Activated CD4-positive, alpha-beta memory T cell treated with anti-CD3 and anti-CD28 coated beads for 36 hours (primary cell): ENCODE measurements around the gene LAMC2. TPM values are rescaled to one million over a fixed set of nuclear protein-coding genes. Genes with fewer than 3 reads are reported as not detected.

ENCODE experiments used
- CTCF ChIA-PET: fragments of 350-600 bp; sonication (Branson Sonifier 250); formaldehyde crosslinking; loops from one replicate; lab custom pipeline; 2021; ENCODE audit warnings: antibody characterized with exemption, inconsistent platforms; lab: Charles Lee
- POLR2A ChIA-PET: fragments of 350-600 bp; sonication (Branson Sonifier 250); formaldehyde crosslinking; loops from one replicate; lab custom pipeline; 2021; ENCODE audit warnings: antibody characterized with exemption; lab: Charles Lee
- DNase-seq: peaks from one replicate; pipeline ENCODE4 v3.0.0-alpha.2; 2020
- H3K27ac Mint-ChIP-seq: one replicate; pipeline ENCODE4 v1.8.0; 2021; ENCODE audit warnings: mixed read lengths
- H3K27me3 Mint-ChIP-seq: one replicate; pipeline ENCODE4 v1.8.0; 2021; ENCODE audit warnings: mixed read lengths
- H3K36me3 Mint-ChIP-seq: one replicate; pipeline ENCODE4 v1.8.0; 2021; ENCODE audit warnings: mixed read lengths
- H3K4me1 Mint-ChIP-seq: one replicate; pipeline ENCODE4 v1.8.0; 2021; ENCODE audit warnings: low read depth, mixed read lengths
- H3K4me3 Mint-ChIP-seq: one replicate; pipeline ENCODE4 v1.8.0; 2021; ENCODE audit warnings: mild to moderate bottlenecking, mixed read lengths
- H3K9me3 Mint-ChIP-seq: one replicate; pipeline ENCODE4 v1.8.0; 2021; ENCODE audit warnings: mixed read lengths
- intact Hi-C: fragments of 100-400 bp; cut with micrococcal nuclease; formaldehyde crosslinking; loops from one replicate; pipeline ENCODE4 v1.15.1; 2023
- total RNA-seq, 2 experiments: library from RNA; stranded (reverse); gene quantifications; one replicate each; pipeline ENCODE4 v1.2.3, GENCODE V29; 2021

The LAMC2 gene
- total RNA-seq, 2 experiments from 2014 or later: not detected

DNA sequence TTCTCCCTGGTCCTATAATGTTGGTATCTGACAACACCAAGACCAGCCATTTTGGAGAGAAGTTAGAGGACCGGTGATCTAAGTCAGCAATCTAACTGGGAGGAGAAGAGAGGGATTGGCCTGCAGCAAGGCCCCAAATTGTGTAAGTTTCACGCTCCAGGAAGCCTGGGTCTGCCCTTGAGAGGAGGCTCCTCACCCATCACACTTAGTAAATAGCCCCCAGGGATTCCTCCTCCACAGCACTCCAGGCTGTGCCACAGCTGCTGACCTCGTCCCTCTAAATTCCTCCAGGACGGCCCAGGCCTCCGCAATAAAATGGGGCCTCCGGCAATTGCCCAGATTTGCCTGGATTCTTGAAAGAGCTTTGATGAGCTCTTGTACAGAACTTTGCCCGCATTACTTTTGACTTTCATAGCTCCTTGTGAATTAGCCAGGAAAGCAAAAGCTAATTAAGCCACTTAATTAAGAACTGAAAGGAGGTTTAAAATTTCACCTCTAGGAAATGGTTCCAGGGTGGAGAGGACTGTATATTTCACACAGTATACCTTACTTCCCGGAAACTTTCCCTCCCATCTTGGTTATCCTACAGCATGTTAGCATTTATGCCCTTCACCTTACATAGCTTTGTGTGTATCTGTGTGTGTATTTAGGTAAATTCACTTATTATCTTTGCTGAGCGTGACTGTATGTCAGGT is 90.5 kb downstream of the LAMC2 start:
- no peak overlapping the region for H3K27ac Mint-ChIP-seq
- no peaks in the 10 kb centered on the region for H3K9me3 Mint-ChIP-seq
- intact Hi-C loops: no loop called here
- no peak for DNase-seq
- no peaks in the 10 kb centered on the region for H3K27me3 Mint-ChIP-seq
- no peaks in the 10 kb centered on the region for H3K4me1 Mint-ChIP-seq
- no peaks in the 10 kb centered on the region for H3K36me3 Mint-ChIP-seq
- ChIA-PET POLR2A (no interaction called here), CTCF (interaction anchor here (0.7 to 1.9 kb wide), 2 partner anchors 352 to 408 kb away, joined by 4 to 6 read pairs; no protein-coding TSS in a partner anchor)
- no peak overlapping the region for H3K4me3 Mint-ChIP-seq

DNA sequence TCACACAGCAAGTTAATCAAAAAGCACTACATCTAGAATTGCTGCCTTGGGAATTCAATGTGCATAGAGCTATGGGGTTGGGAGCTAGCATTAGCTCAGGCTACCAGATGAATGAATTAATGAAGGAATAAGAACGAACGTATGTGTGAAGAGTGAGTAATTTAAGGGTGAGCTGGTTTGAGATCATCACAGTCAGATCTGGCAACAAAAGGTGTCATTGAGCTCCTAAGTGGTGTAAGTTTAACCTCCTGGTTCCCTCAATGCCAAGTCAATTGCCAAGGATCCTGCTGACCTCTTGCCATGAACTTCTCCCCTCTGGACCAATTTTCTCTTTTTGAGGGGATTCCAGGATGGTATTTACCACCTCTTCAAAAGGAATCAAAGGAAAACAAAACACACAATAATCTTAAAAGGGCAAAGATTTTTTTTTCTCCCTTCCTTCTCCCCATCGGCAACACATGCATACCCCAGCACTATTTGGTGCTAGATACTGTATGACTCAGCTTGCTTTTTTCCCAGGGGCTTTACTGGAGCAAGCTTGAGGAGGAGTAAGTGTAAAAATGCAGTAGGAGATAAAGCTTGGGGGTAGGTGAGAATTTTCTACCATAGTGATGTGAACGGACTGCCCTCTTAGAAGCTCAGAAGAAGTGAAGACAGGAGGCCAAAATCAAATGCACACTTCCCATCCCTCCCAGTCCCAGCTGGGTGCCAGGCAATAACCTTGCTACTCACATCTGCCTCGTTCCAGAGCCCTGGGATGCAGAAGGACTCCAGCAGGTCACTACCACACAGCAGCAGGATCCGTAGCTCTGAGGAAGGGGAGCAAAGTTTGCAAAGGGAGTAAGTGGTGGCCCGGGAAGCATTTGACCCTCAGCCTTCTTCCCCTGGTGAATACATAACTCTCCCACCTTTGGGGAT is 92.0 kb downstream of the LAMC2 start:
- H3K4me1 Mint-ChIP-seq: no peaks in the 10 kb centered on the region
- ChIA-PET POLR2A (no interaction called here), CTCF (interaction anchor here (0.9 to 1.9 kb wide), 2 partner anchors 28 to 407 kb away, joined by 5 to 6 read pairs; no protein-coding TSS in a partner anchor)
- no peak overlapping the region for H3K4me3 Mint-ChIP-seq
- H3K36me3 Mint-ChIP-seq: no peaks in the 10 kb centered on the region
- no peaks in the 10 kb centered on the region for H3K9me3 Mint-ChIP-seq
- no peak overlapping the region for H3K27ac Mint-ChIP-seq
- intact Hi-C loops: no loop called here
- no peaks in the 10 kb centered on the region for H3K27me3 Mint-ChIP-seq
- DNase-seq: no peak

DNA sequence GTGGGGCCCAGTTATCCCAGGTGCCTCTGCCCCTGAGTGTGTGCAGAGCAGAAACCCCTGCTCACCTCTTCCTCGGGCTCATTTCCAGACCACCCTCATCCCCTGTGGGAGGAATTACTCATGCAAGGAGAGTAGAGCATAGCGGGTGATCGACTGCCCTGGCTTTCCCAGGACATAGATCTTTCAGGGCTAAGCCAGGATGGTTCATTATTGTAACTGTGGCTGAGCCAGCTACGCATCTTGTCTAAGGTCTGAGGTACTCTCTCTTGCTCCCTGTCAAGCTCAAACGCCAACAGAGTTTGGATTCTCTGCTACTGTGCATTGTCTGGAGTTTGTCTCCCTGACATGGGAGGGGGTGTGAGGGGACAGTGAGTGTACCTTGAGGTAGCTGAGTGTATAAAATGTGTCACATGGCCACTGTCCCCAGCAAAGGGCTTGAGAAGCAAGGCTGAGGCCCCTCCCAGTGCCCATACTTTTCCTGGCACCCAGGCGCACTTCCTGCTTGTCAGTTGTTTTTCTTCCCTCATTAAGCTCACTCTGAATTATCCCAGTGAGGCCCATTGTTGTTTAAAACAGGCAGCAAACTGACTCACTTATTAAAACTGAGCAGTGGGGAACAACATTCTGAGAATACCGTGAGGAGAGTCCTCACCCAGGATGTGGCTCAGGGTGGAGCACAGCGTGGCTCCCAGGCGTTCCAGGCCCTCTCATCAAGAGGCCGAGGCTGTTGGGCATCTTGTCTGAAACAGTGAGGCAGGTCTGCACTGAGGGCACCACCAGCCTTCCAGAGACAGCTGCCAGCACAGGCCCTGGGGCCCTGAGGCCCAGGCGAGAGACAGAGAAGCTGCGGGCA is 92.9 kb downstream of the LAMC2 start:
- ChIA-PET CTCF (no interaction called here), POLR2A (no interaction called here)
- intact Hi-C loops: no loop called here
- H3K27ac Mint-ChIP-seq: no peak overlapping the region
- no peaks in the 10 kb centered on the region for H3K27me3 Mint-ChIP-seq
- H3K4me3 Mint-ChIP-seq: no peak overlapping the region
- H3K4me1 Mint-ChIP-seq: no peaks in the 10 kb centered on the region
- no peaks in the 10 kb centered on the region for H3K36me3 Mint-ChIP-seq
- no peak for DNase-seq
- H3K9me3 Mint-ChIP-seq: no peaks in the 10 kb centered on the region

DNA sequence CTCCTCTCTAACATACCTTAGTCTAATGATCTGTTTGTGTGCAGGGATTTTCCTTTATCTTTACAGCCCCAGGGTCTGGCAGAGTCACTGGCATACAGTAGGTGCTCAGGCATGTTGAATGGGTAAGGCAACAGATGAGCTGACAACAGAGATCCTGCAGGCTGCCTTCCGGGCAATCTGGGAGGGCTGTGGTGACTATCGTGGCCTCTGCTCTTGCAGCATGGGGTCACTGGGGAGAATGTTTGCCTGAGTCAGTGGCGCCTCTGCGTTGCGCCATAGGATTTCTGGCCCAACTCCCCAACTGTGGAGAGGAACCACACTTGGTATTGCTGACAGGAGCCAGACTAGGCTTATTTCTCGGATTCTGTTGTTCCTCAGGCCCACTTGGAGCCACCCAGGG is 93.8 kb downstream of the LAMC2 start:
- ChIA-PET POLR2A (no interaction called here), CTCF (interaction anchor here (0.9 kb wide), 1 partner anchor 260 kb away, joined by 5 read pairs; no protein-coding TSS in a partner anchor)
- H3K27ac Mint-ChIP-seq: no peak overlapping the region
- no peaks in the 10 kb centered on the region for H3K9me3 Mint-ChIP-seq
- intact Hi-C loops: loop anchor here (5.0 kb wide), 1 partner anchor 407 kb away; no protein-coding TSS in a partner anchor
- no peak for DNase-seq
- H3K4me3 Mint-ChIP-seq: no peak overlapping the region
- peaks cover 3% of the 10 kb centered on the region for H3K27me3 Mint-ChIP-seq
- H3K4me1 Mint-ChIP-seq: no peaks in the 10 kb centered on the region
- H3K36me3 Mint-ChIP-seq: no peaks in the 10 kb centered on the region

DNA sequence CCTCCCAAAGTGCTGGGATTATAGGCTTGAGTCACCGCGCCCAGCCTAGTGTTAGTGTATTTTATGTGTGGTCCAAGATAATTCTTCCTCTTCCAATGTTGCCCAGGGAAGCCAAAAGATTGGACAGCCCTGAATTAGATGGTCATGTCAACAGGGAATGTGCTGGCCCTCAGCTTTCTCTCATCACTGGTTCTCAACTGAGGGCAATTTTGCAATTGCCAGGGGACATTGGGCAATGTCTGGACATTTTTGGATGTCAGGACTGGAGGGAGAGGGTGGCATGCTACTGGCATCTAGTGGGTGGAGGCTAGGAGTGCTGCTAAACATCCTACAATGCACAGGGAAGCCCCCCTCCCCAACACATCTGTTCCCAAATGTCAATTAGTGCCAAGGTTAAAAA is 95.0 kb downstream of the LAMC2 start:
- no peak overlapping the region for H3K4me3 Mint-ChIP-seq
- intact Hi-C loops: loop anchor here (1.0 to 5.0 kb wide), 4 partner anchors 262 to 635 kb away; no protein-coding TSS in a partner anchor
- H3K4me1 Mint-ChIP-seq: no peaks in the 10 kb centered on the region
- DNase-seq: no peak
- no peaks in the 10 kb centered on the region for H3K36me3 Mint-ChIP-seq
- CTCF ChIA-PET: interaction anchor here (0.6 to 3.5 kb wide), 7 partner anchors 17 to 635 kb away, joined by 3 to 16 read pairs (median 4); partner anchors contain the start of gene APOBEC4
- H3K27me3 Mint-ChIP-seq: peaks cover 5% of the 10 kb centered on the region
- no peaks in the 10 kb centered on the region for H3K9me3 Mint-ChIP-seq
- POLR2A ChIA-PET: no interaction called here
- H3K27ac Mint-ChIP-seq: no peak overlapping the region

DNA sequence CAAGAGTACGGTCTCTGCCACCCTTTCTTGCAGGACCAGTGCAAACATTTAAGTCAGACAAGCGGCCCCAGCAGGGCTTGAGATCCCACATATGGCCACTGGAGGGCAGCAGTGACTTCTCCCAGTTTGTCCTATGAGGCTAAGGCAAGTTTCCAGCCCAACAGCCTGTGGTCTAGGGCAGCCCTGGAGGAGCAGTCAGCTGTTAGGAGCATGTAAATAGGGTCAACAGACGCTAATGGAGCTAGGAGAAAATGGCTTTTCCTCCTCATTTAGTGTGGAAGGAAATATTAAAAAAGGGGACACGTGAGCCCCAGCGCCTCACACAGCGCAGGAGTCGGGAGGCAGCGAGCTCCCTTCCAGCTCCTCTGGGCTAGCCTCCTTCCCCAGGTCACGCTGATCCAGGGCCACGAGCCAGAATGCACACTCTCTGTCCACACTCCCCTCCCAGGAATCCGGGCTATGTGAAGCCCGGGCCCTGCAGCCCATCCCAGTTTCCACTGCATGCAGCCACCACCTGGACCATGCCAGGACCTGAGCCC is 95.6 kb downstream of the LAMC2 start:
- no peaks in the 10 kb centered on the region for H3K4me1 Mint-ChIP-seq
- no peaks in the 10 kb centered on the region for H3K9me3 Mint-ChIP-seq
- ChIA-PET POLR2A (no interaction called here), CTCF (interaction anchor here (0.6 to 3.5 kb wide), 12 partner anchors 16 to 635 kb away, joined by 3 to 16 read pairs (median 4); partner anchors contain the start of gene APOBEC4)
- H3K36me3 Mint-ChIP-seq: no peaks in the 10 kb centered on the region
- intact Hi-C loops: loop anchor here (1.0 to 5.0 kb wide), 4 partner anchors 262 to 635 kb away; no protein-coding TSS in a partner anchor
- H3K4me3 Mint-ChIP-seq: no peak overlapping the region
- no peak overlapping the region for H3K27ac Mint-ChIP-seq
- H3K27me3 Mint-ChIP-seq: peaks cover 5% of the 10 kb centered on the region
- DNase-seq: peak; percentile 86

DNA sequence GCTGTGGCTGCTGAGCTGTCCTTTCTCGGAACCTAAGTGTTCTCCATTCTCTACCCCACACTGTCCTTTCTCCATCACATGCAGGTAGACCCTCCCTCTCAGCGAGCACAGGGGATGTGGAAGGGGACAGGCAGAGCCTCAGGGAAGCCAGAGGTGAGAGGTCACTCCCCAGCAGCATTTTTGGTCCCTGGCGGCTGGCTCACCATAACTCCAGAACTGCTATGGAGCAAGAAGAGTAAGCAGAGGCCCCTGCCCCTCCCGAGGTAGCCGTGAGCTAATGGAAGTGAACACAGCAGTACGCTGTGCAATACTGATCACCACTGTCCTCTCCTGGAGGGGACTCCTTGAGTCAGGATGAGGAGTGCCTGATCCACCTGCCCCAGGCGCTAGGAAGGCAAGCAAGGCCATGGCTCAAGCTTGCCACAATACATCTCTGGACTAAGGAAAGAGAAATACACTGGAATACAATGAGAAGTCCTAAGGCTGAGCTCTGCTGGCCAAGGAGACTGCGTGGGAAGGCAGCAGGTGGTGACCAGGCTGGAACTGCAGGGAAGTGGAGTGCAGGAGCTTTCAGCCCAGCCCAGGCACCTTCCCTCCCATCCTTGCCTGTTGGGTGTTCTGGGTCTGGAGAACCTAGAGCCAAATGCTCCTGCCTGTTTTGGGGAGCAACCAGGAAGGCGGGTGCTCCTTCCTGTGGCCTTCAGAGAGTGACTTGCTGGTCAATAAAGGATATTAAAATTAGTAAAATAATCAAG is 96.2 kb downstream of the LAMC2 start:
- ChIA-PET CTCF (interaction anchor here (0.7 to 3.5 kb wide), 15 partner anchors 15 to 634 kb away, joined by 3 to 16 read pairs (median 3); partner anchors contain the start of gene APOBEC4), POLR2A (no interaction called here)
- Mint-ChIP-seq H3K4me3 (no peak overlapping the region), H3K9me3 (no peaks in the 10 kb centered on the region), H3K27me3 (peaks cover 5% of the 10 kb centered on the region), H3K4me1 (no peaks in the 10 kb centered on the region), H3K27ac (no peak overlapping the region), H3K36me3 (no peaks in the 10 kb centered on the region)
- DNase-seq: no peak
- intact Hi-C loops: loop anchor here (5.0 kb wide), 1 partner anchor 405 kb away; no protein-coding TSS in a partner anchor

DNA sequence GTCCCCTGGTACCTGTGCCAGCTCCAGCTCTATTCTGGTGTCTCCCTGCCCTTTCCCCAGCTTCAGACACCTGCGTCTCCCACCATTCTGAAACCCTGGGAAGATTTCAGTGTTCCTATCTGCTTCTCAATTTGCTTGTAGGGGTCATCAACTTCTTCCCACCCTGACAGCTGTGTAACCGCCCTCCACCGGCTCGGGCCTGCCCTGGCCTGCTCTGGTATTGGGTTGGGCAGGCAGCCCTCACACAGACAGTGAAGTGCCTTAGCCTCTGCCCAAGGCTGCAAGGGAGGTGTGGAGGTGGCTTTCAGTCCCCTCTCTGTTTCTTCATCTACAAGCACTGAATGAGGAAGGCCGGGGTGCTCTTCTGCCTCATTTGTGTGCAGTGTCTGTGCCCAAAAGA is 97.2 kb downstream of the LAMC2 start:
- no peaks in the 10 kb centered on the region for H3K9me3 Mint-ChIP-seq
- no peak overlapping the region for H3K27ac Mint-ChIP-seq
- H3K36me3 Mint-ChIP-seq: no peaks in the 10 kb centered on the region
- no peaks in the 10 kb centered on the region for H3K4me1 Mint-ChIP-seq
- ChIA-PET POLR2A (no interaction called here), CTCF (interaction anchor here (1.1 to 3.5 kb wide), 4 partner anchors 25 to 402 kb away, joined by 3 to 16 read pairs (median 4); no protein-coding TSS in a partner anchor)
- intact Hi-C loops: loop anchor here (5.0 kb wide), 1 partner anchor 404 kb away; no protein-coding TSS in a partner anchor
- peaks cover 5% of the 10 kb centered on the region for H3K27me3 Mint-ChIP-seq
- no peak overlapping the region for H3K4me3 Mint-ChIP-seq
- no peak for DNase-seq

DNA sequence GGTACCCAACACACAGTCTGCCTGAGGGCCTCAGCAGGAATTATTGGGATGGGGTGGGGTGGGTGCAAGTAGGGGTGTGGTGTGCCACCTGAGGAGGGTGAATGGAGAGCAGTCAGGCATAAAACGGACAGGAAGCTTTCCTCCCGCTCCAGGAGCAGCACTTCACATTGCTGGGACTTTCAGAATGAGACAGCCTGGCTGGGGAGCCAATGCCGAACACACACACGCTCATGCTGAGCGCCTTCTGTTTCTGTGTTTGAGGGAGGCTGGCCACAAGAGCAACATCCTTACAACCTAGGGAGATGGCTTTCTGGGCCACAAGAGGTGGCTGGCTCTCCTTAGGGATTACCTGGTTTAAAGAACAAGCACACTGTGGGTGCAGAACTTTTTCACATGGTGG is 98.0 kb downstream of the LAMC2 start:
- H3K9me3 Mint-ChIP-seq: no peaks in the 10 kb centered on the region
- CTCF ChIA-PET: interaction anchor here (3.5 kb wide), 1 partner anchor 401 kb away, joined by 16 read pairs; no protein-coding TSS in a partner anchor
- peaks cover 5% of the 10 kb centered on the region for H3K27me3 Mint-ChIP-seq
- H3K4me1 Mint-ChIP-seq: no peaks in the 10 kb centered on the region
- H3K4me3 Mint-ChIP-seq: no peak overlapping the region
- no peak overlapping the region for H3K27ac Mint-ChIP-seq
- no peak for DNase-seq
- POLR2A ChIA-PET: no interaction called here
- H3K36me3 Mint-ChIP-seq: no peaks in the 10 kb centered on the region
- intact Hi-C loops: loop anchor here (5.0 kb wide), 1 partner anchor 403 kb away; no protein-coding TSS in a partner anchor

DNA sequence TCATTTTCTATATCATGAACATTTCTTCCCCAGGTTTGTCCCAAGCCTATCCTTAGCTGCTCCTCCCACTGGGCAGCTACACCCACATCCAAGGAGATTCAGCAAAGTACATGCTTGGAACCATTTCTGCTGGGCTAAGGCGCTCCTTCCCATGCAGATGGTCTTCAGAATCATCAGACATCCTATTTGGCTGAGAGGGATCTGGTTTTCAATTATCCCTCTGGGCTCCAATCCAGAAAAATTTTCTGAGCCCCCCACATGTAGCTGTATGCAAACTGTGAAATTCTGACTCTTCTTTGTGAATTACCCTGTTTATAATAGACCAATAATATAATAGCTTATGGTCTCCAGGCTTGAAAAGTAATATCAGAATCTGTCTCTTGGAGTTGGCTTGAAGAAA is 99.2 kb downstream of the LAMC2 start:
- no peak overlapping the region for H3K27ac Mint-ChIP-seq
- H3K9me3 Mint-ChIP-seq: no peaks in the 10 kb centered on the region
- no peaks in the 10 kb centered on the region for H3K36me3 Mint-ChIP-seq
- intact Hi-C loops: no loop called here
- ChIA-PET CTCF (interaction anchor here (1.6 kb wide), 1 partner anchor 400 kb away, joined by 4 read pairs; no protein-coding TSS in a partner anchor), POLR2A (no interaction called here)
- H3K27me3 Mint-ChIP-seq: peaks cover 5% of the 10 kb centered on the region
- H3K4me1 Mint-ChIP-seq: no peaks in the 10 kb centered on the region
- no peak overlapping the region for H3K4me3 Mint-ChIP-seq
- no peak for DNase-seq
